ENCODE measurements around the gene KIF21A. TPM values are rescaled to one million over a fixed set of nuclear protein-coding genes. Genes with fewer than 3 reads are reported as not detected.

KIF21A gene
- total and polyA plus RNA-seq, 2 donors (not counting 1 experiment from before 2014, with no cell fraction given), result 2.5 to 5.9 TPM

DNA sequence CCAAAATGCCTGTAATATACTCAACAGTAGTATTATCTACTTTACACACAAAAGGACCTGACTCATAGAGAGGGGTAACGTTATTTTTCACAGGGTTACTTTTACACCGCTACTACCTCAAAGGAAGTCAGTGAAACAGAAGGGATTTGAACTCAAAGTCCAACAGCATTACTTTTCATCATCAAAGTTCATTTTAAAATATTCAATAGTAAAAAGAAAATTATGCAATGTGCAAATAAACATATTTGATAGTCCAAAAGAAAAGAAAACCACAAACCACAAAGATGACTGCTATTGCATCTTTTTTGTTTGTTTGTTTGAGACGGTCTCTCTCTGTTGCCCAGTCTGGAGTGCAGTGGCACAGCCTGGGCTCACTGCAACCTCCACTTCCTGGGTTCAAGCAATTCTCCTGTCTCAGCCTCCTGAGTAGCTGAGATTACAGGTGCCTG, 15.5 kb downstream of the KIF21A start:
- no peaks in the 10 kb centered on the region for H3K4me1 ChIP-seq (ENCODE audit: control insufficient read depth, extremely low read depth, insufficient read depth, low read length)
- no peak overlapping the region for H3K27ac ChIP-seq (ENCODE audit: insufficient read depth, low read length)
- no peak overlapping the region for H2AFZ ChIP-seq (ENCODE audit: low read length)
- no peaks in the 10 kb centered on the region for H3K79me2 ChIP-seq (ENCODE audit: control insufficient read depth, insufficient read depth, low read length)
- H3K4me3 ChIP-seq (replicated peaks in 1 of 4; ENCODE audit: control extremely low read depth in 1 of 4, insufficient read depth in 1 of 4, low read depth in 3 of 4, low read length in 4 of 4), result no peak overlapping the region
- DNase-seq (ENCODE audit: low read depth in 2 of 2), result peak; percentile 8 to 30
- no peak overlapping the region for H3K4me2 ChIP-seq (ENCODE audit: extremely low read depth, insufficient read depth, low read length)
- H3K27me3 ChIP-seq (ENCODE audit: control insufficient read depth, insufficient read depth, low read length), result no peaks in the 10 kb centered on the region
- TF ChIP-seq, protein P1, sequence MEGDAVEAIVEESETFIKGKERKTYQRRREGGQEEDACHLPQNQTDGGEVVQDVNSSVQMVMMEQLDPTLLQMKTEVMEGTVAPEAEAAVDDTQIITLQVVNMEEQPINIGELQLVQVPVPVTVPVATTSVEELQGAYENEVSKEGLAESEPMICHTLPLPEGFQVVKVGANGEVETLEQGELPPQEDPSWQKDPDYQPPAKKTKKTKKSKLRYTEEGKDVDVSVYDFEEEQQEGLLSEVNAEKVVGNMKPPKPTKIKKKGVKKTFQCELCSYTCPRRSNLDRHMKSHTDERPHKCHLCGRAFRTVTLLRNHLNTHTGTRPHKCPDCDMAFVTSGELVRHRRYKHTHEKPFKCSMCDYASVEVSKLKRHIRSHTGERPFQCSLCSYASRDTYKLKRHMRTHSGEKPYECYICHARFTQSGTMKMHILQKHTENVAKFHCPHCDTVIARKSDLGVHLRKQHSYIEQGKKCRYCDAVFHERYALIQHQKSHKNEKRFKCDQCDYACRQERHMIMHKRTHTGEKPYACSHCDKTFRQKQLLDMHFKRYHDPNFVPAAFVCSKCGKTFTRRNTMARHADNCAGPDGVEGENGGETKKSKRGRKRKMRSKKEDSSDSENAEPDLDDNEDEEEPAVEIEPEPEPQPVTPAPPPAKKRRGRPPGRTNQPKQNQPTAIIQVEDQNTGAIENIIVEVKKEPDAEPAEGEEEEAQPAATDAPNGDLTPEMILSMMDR (conservative IDR thresholded peaks at IDR 0.05 in 1 of 2, IDR thresholded peaks at IDR 0.05 in 1 of 2; ENCODE audit: low read depth in 1 of 2, low read length in 2 of 2), result no peak
- TF ChIP-seq EZH2 (IDR thresholded peaks at IDR 0.05; ENCODE audit: low read length, missing control alignments), result no peak
- H3K36me3 ChIP-seq (ENCODE audit: control insufficient read depth, insufficient read depth, low read length), result no peaks in the 10 kb centered on the region
- H3K9me3 ChIP-seq (ENCODE audit: control insufficient read depth, insufficient read depth, low read depth, low read length), result no peaks in the 10 kb centered on the region
- no peaks in the 10 kb centered on the region for H4K20me1 ChIP-seq (ENCODE audit: control insufficient read depth, extremely low read depth, insufficient read depth, low read length)
- H3K9ac ChIP-seq (ENCODE audit: insufficient read depth, low read length), result no peak overlapping the region

DNA sequence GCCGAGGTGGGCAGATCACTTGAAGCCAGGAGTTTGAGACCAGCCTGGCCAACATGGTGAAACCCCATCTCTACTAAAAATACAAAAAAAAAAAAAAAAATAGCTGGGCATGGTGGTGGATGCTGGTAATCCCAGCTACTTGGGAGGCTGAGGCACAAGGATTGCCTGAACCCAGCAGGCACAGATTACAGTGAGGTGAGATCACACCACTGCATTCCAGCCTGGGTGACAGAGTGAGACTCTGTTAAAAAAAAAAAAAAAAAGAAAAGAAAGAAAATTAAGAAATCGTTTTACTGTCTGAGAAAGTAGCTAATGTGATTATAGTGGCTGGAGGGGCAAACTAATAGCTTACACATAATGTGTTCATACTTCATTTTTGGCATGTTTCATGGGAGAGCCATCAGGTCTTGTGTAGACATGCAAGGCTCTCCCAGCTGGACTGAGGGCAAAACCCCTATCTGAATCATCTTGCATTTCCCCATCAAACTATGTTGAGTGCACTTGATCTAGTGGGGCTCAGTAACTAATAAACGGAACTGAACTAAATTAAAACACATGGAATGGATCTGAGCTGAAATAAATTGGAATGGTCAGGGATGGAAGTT, 16.2 kb downstream of the KIF21A start:
- H3K27ac ChIP-seq (ENCODE audit: insufficient read depth, low read length), result no peak overlapping the region
- no peaks in the 10 kb centered on the region for H3K79me2 ChIP-seq (ENCODE audit: control insufficient read depth, insufficient read depth, low read length)
- peak; percentile 17 to 64 for DNase-seq (ENCODE audit: low read depth in 2 of 2)
- no peaks in the 10 kb centered on the region for H3K9me3 ChIP-seq (ENCODE audit: control insufficient read depth, insufficient read depth, low read depth, low read length)
- no peak overlapping the region for H3K4me2 ChIP-seq (ENCODE audit: extremely low read depth, insufficient read depth, low read length)
- H4K20me1 ChIP-seq (ENCODE audit: control insufficient read depth, extremely low read depth, insufficient read depth, low read length), result no peaks in the 10 kb centered on the region
- no peak overlapping the region for H2AFZ ChIP-seq (ENCODE audit: low read length)
- H3K4me1 ChIP-seq (ENCODE audit: control insufficient read depth, extremely low read depth, insufficient read depth, low read length), result no peaks in the 10 kb centered on the region
- TF ChIP-seq EZH2 (IDR thresholded peaks at IDR 0.05; ENCODE audit: low read length, missing control alignments), result no peak
- TF ChIP-seq, protein P1 (conservative IDR thresholded peaks at IDR 0.05 in 1 of 2, IDR thresholded peaks at IDR 0.05 in 1 of 2; ENCODE audit: low read depth in 1 of 2, low read length in 2 of 2), result no peak
- no peak overlapping the region for H3K4me3 ChIP-seq (replicated peaks in 1 of 4; ENCODE audit: control extremely low read depth in 1 of 4, insufficient read depth in 1 of 4, low read depth in 3 of 4, low read length in 4 of 4)
- no peaks in the 10 kb centered on the region for H3K36me3 ChIP-seq (ENCODE audit: control insufficient read depth, insufficient read depth, low read length)
- H3K9ac ChIP-seq (ENCODE audit: insufficient read depth, low read length), result no peak overlapping the region
- no peaks in the 10 kb centered on the region for H3K27me3 ChIP-seq (ENCODE audit: control insufficient read depth, insufficient read depth, low read length)

DNA sequence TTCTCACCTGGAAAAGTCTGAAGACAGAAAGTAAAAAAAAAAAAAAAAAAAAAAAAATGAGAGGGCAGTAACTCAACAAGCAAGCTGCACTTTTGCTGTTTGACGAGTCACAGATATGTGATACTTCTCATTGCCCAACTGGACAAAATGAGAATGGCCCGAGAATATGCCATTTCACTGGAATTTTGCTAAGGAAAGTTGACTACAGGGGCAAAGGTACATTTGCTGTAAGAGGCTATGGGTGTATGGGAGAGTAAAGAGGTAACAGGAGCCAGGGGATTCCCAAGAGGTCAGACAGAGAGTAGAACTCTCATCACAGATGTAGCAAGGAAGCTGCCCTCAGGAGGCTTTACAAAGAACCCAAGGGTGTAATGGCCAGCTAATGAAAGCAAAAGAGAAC, 22.9 kb downstream of the KIF21A start:
- H3K36me3 ChIP-seq (ENCODE audit: control insufficient read depth, insufficient read depth, low read length), result no peaks in the 10 kb centered on the region
- no peak overlapping the region for H3K4me2 ChIP-seq (ENCODE audit: extremely low read depth, insufficient read depth, low read length)
- no peak overlapping the region for H3K4me3 ChIP-seq (replicated peaks in 1 of 4; ENCODE audit: control extremely low read depth in 1 of 4, insufficient read depth in 1 of 4, low read depth in 3 of 4, low read length in 4 of 4)
- no peaks in the 10 kb centered on the region for H3K27me3 ChIP-seq (ENCODE audit: control insufficient read depth, insufficient read depth, low read length)
- H3K4me1 ChIP-seq (ENCODE audit: control insufficient read depth, extremely low read depth, insufficient read depth, low read length), result no peaks in the 10 kb centered on the region
- no peaks in the 10 kb centered on the region for H4K20me1 ChIP-seq (ENCODE audit: control insufficient read depth, extremely low read depth, insufficient read depth, low read length)
- H3K27ac ChIP-seq (ENCODE audit: insufficient read depth, low read length), result no peak overlapping the region
- DNase-seq (ENCODE audit: low read depth in 2 of 2), result no peak
- no peak overlapping the region for H2AFZ ChIP-seq (ENCODE audit: low read length)
- TF ChIP-seq, protein P1 (conservative IDR thresholded peaks at IDR 0.05 in 1 of 2, IDR thresholded peaks at IDR 0.05 in 1 of 2; ENCODE audit: low read depth in 1 of 2, low read length in 2 of 2), result no peak
- no peak for TF ChIP-seq EZH2 (IDR thresholded peaks at IDR 0.05; ENCODE audit: low read length, missing control alignments)
- H3K9me3 ChIP-seq (ENCODE audit: control insufficient read depth, insufficient read depth, low read depth, low read length), result no peaks in the 10 kb centered on the region
- H3K9ac ChIP-seq (ENCODE audit: insufficient read depth, low read length), result no peak overlapping the region
- no peaks in the 10 kb centered on the region for H3K79me2 ChIP-seq (ENCODE audit: control insufficient read depth, insufficient read depth, low read length)
